ENCODE results near the gene E2F7.

E2F7 gene

DNA sequence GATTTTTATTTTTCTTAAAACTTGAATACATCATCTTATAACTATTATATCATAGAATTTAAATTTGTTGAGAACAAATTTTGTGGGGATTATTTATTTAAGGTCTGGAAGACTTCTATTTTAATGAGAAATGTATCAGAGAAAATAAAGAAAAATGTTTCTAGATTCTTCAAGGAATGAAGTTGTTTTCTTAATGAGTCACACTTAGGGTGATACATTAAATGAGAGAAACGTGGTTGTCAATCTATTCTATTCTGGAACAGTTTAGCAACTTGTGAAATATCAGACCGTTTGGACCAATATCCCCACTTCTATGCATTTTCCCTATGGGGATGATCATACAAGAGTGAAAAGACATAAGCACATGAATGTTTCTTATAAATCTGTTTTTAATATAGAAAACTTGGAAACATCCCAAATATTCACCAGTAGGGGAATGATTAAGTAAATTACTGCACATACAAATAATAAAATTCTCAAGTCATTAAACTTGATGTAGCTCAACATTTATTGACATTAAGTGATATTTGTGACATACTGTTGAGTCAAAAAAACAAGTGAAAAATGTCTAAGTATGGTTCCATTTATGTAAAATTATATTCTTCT, 88.5 kb downstream of the E2F7 start:
- Histone ChIP-seq H3K36me3 (ENCODE audit: control insufficient read depth in 2 of 2, insufficient read depth in 1 of 2, low read length in 2 of 2) (no peaks in the 10 kb centered on the region), H3K4me1 (ENCODE audit: control insufficient read depth, insufficient read depth, low read length) (no peaks in the 10 kb centered on the region), H3K27ac (ENCODE audit: extremely low read depth, low read depth, low read length) (no peak overlapping the region), H3K9me3 (ENCODE audit: control insufficient read depth, insufficient read depth, low read depth, low read length) (no peaks in the 10 kb centered on the region), H3K4me3 (ENCODE audit: low read depth, low read length) (no peak overlapping the region)
- no peak for TF ChIP-seq ZNF266 (tag by site-specific recombination; IDR thresholded peaks at IDR 0.05; ENCODE audit: low read depth)
- no peak for TF ChIP-seq SETDB1 (IDR thresholded peaks at IDR 0.05; ENCODE audit: insufficient read length, low read length)
- TF ChIP-seq ZNF510 (tag by site-specific recombination; IDR thresholded peaks at IDR 0.05; ENCODE audit: insufficient replicate concordance), result no peak
- TF ChIP-seq ZNF2 (tag by site-specific recombination; IDR thresholded peaks at IDR 0.05), result no peak
- no peak for TF ChIP-seq ZNF626 (tag by site-specific recombination; IDR thresholded peaks at IDR 0.05)
- TF ChIP-seq ZNF37A (tag by site-specific recombination; IDR thresholded peaks at IDR 0.05), result no peak
- TF ChIP-seq PRDM10 (tag by site-specific recombination; IDR thresholded peaks at IDR 0.05), result no peak
- ChIA-PET CTCF (no interaction called here), POLR2A (no interaction called here)
